K562 (cell line): ENCODE measurements around the gene TMEFF1. TPM values are rescaled to one million over a fixed set of nuclear protein-coding genes. Genes with fewer than 3 reads are reported as not detected.

Source experiments
- CC2D1A ChIP-seq: fragments of 450-650 bp; IDR thresholded peaks from 2 replicates; pipeline ENCODE4 v1.6.1; 2017; ENCODE audit warnings: mild to moderate bottlenecking
- DACH1 ChIP-seq: fragments of 450-650 bp; IDR thresholded peaks from 2 replicates; pipeline ENCODE4 v1.6.1; 2018; ENCODE audit not compliant: partially characterized antibody
- E2F5 ChIP-seq: sonication (generic); formaldehyde crosslinking; IDR thresholded peaks from 2 replicates; pipeline ENCODE4 v1.8.0; 2022; ENCODE audit warnings: mild to moderate bottlenecking, missing genetic modification reagents
- EGR1 ChIP-seq: fragments of 450-650 bp; conservative IDR thresholded peaks from 2 replicates; pipeline ENCODE4 v1.6.1; 2017; ENCODE audit warnings: mild to moderate bottlenecking
- EWSR1 ChIP-seq: fragments of 450-650 bp; IDR thresholded peaks from 2 replicates; pipeline ENCODE4 v1.6.1; 2018; ENCODE audit warnings: borderline replicate concordance, mild to moderate bottlenecking, low read depth, moderate library complexity; ENCODE audit not compliant: partially characterized antibody
- FOXM1 ChIP-seq, 2 experiments: fragments of 450-650 bp in 1 of 2; sonication (generic) in 1 of 2; formaldehyde crosslinking in 1 of 2; IDR thresholded peaks; 2 replicates each; pipeline versions ENCODE4 v1.6.1 to v1.9.0; 2017 to 2022; ENCODE audit warnings: low read depth in 2 of 2, mild to moderate bottlenecking in 2 of 2, missing genetic modification reagents in 1 of 2, moderate library complexity in 1 of 2
- HSF4 ChIP-seq: fragments of 250-450 bp; sonication (Bioruptor Pico); IDR thresholded peaks from 2 replicates; pipeline ENCODE4 v2.1.2; 2022; ENCODE audit warnings: mild to moderate bottlenecking, moderate library complexity, borderline replicate concordance
- IFI16 ChIP-seq: fragments of 250-450 bp; sonication (Bioruptor Pico); IDR thresholded peaks from 2 replicates; pipeline ENCODE4 v2.1.2; 2022; ENCODE audit warnings: mild to moderate bottlenecking, inconsistent platforms
- JUNB ChIP-seq: fragments of 450-650 bp; formaldehyde crosslinking; conservative IDR thresholded peaks from 2 replicates; pipeline ENCODE4 v1.4.0; 2020; ENCODE audit warnings: mild to moderate bottlenecking
- MCM7 ChIP-seq, 2 experiments: fragments of 450-650 bp; IDR thresholded peaks; 2 replicates each; pipeline ENCODE4 v1.6.1; 2016 to 2018
- MIER1 ChIP-seq: fragments of 450-650 bp; IDR thresholded peaks from 2 replicates; pipeline ENCODE4 v1.6.1; 2016; ENCODE audit warnings: antibody characterized with exemption, mild to moderate bottlenecking, low read depth
- NELFE ChIP-seq: IDR thresholded peaks from 2 replicates; pipeline ENCODE4 v1.6.1; 2011; ENCODE audit warnings: mild to moderate bottlenecking; ENCODE audit not compliant: insufficient read depth, insufficient read length
- NR1H2 ChIP-seq: sonication (generic); formaldehyde crosslinking; IDR thresholded peaks from 2 replicates; pipeline ENCODE4 v1.4.0; 2020; ENCODE audit warnings: mild to moderate bottlenecking, missing genetic modification reagents
- NR4A1 ChIP-seq, 2 experiments: fragments of 250-450 bp in 1 of 2; fragments of 450-650 bp in 1 of 2; sonication (Bioruptor Pico) in 1 of 2; IDR thresholded peaks; 2 replicates each; pipeline versions ENCODE4 v1.4.0 to v1.6.1; 2016 to 2020; ENCODE audit warnings: mild to moderate bottlenecking in 2 of 2, missing compliant biosample characterization in 1 of 2, missing genetic modification characterization in 1 of 2, moderate library complexity in 1 of 2
- RBM17 ChIP-seq: fragments of 200-400 bp; formaldehyde crosslinking; IDR thresholded peaks from 2 replicates; pipeline ENCODE4 v1.6.1; 2017; ENCODE audit warnings: low read depth, mild to moderate bottlenecking, low read length, borderline replicate concordance
- RBM22 ChIP-seq: fragments of 200-400 bp; formaldehyde crosslinking; IDR thresholded peaks from 2 replicates; pipeline ENCODE4 v1.6.1; 2018; ENCODE audit warnings: low read length, low read depth; ENCODE audit not compliant: poor library complexity, severe bottlenecking
- RFX7 ChIP-seq: fragments of 250-450 bp; sonication (Bioruptor Pico); IDR thresholded peaks from 2 replicates; pipeline ENCODE4 v1.5.1; 2021; ENCODE audit warnings: mild to moderate bottlenecking
- SMAD1 ChIP-seq: fragments of 150-350 bp; IDR thresholded peaks from 2 replicates; pipeline ENCODE4 v1.6.1; 2014; ENCODE audit warnings: low read length, low read depth; ENCODE audit not compliant: partially characterized antibody
- STAT6 ChIP-seq: sonication (generic); formaldehyde crosslinking; IDR thresholded peaks from 2 replicates; pipeline ENCODE4 v1.8.1; 2023; ENCODE audit warnings: mild to moderate bottlenecking, missing genetic modification reagents
- TAF7 ChIP-seq: fragments of 450-650 bp; IDR thresholded peaks from 2 replicates; pipeline ENCODE4 v1.6.1; 2016; ENCODE audit warnings: missing genetic modification characterization, missing compliant biosample characterization
- TCF7L2 ChIP-seq: fragments of 150-350 bp; IDR thresholded peaks from 2 replicates; pipeline ENCODE4 v1.6.1; 2016; ENCODE audit warnings: low read depth, mild to moderate bottlenecking, low read length, moderate library complexity
- TGIF2 ChIP-seq: sonication (generic); formaldehyde crosslinking; IDR thresholded peaks from 2 replicates; pipeline ENCODE4 v1.8.1; 2022; ENCODE audit warnings: mild to moderate bottlenecking, missing genetic modification reagents, moderate library complexity
- ZBTB1 ChIP-seq: sonication (generic); formaldehyde crosslinking; IDR thresholded peaks from 2 replicates; pipeline ENCODE4 v1.8.1; 2023; ENCODE audit warnings: missing genetic modification reagents, low read depth, mild to moderate bottlenecking, borderline replicate concordance
- ZFP91 ChIP-seq: sonication (generic); formaldehyde crosslinking; IDR thresholded peaks from 2 replicates; pipeline ENCODE4 v1.8.0; 2022; ENCODE audit warnings: mild to moderate bottlenecking, missing genetic modification reagents
- ZNF431 ChIP-seq: sonication (generic); formaldehyde crosslinking; IDR thresholded peaks from 2 replicates; pipeline ENCODE4 v1.8.0; 2022; ENCODE audit warnings: mild to moderate bottlenecking, missing genetic modification reagents
- polyA plus RNA-seq, 8 experiments: library from polyadenylated mRNA; depleted of rRNA in 4 of 8; stranded (reverse) in 5 of 8; unstranded in 3 of 8; fragments of >200 nt; fragmentation: Nextera tagmentation in 2 of 8; fragmentation: Illumina TruSeq in 1 of 8; extraction: Ambion mirVana in 2 of 8; extraction: Trizol in 1 of 8; gene quantifications; 2 replicates each; pipeline versions ENCODE4 v1.2.1 to v1.2.3, GENCODE V29; 2011 to 2014; ENCODE audit warnings: inconsistent platforms in 1 of 8, missing spikeins in 1 of 8
- total RNA-seq, 7 experiments: library from RNA; depleted of rRNA in 6 of 7; stranded (reverse); fragments of >200 nt in 6 of 7; fragmentation: Illumina TruSeq in 2 of 7; extraction: Trizol in 2 of 7; gene quantifications; 2 replicates each; pipeline versions ENCODE4 v1.2.1 to v1.2.3, GENCODE V29; 2011 to 2021; ENCODE audit warnings: low replicate concordance in 1 of 7

Gene TMEFF1
- total and polyA plus RNA-seq, 9 of the 15 experiments (the other 6 are each of a cell fraction or from before 2014, with no cell fraction given), result 0.07 to 1.1 (median 0.28) TPM; not detected in 2

- TF ChIP-seq STAT6 (no peak), NR4A1 (CRISPR knock-in tag; IDR thresholded peaks at IDR 0.05) (no peak), NR4A1 (tag; IDR thresholded peaks at IDR 0.05) (no peak), TAF7 (no peak), CC2D1A (0 out of 2 replicates have a peak, but pooled peaks have one; percentile 47), NELFE (no peak), DACH1 (no peak), E2F5 (CRISPR knock-in tag) (no peak), SMAD1 (no peak), MCM7 (IDR thresholded peaks at IDR 0.05) (no peak), RFX7 (CRISPR knock-in tag) (no peak), RBM22 (no peak), EWSR1 (no peak), RBM17 (no peak), MIER1 (no peak), TGIF2 (no peak), HSF4 (no peak), ZNF431 (CRISPR knock-in tag) (no peak), FOXM1 (IDR thresholded peaks at IDR 0.05; ENCODE audit: low read depth) (no peak), FOXM1 (CRISPR knock-in tag; IDR thresholded peaks at IDR 0.05; ENCODE audit: low read depth) (no peak), ZFP91 (CRISPR knock-in tag) (no peak), EGR1 (no peak), IFI16 (CRISPR knock-in tag) (no peak), JUNB (CRISPR knock-in tag) (no peak), ZBTB1 (CRISPR knock-in tag) (no peak), NR1H2 (CRISPR knock-in tag) (no peak), TCF7L2 (no peak)
Measured at GRCh38 chr9:100598641-100599145, 125.7 kb downstream of the TMEFF1 start (continued).
